CD4-positive, alpha-beta memory T cell (primary cell): Measurements from ENCODE around the gene TPK1. TPM values are rescaled to one million over a fixed set of nuclear protein-coding genes. Genes with fewer than 3 reads are reported as not detected.

ENCODE experiments used
- CTCF ChIA-PET: fragments of 350-600 bp; sonication (Branson Sonifier 250); formaldehyde crosslinking; loops from one replicate; lab custom pipeline; 2021; ENCODE audit warnings: inconsistent platforms; ENCODE audit not compliant: partially characterized antibody; lab: Charles Lee
- POLR2A ChIA-PET: fragments of 350-600 bp; sonication (Branson Sonifier 250); formaldehyde crosslinking; loops from one replicate; lab custom pipeline; 2021; ENCODE audit not compliant: partially characterized antibody; lab: Charles Lee
- DNase-seq, 5 donors: peaks; one replicate each; pipeline versions ENCODE4 v3.0.0 to v3.0.0-alpha.2; 2020 to 2022; ENCODE audit warnings: mixed read lengths in 1 of 5
- H3K27ac ChIP-seq: one replicate; pipeline ENCODE4 v1.7.0; 2013; ENCODE audit warnings: low read depth, low read length
- H3K27me3 ChIP-seq: 2 replicates; pipeline ENCODE4 v1.7.0; 2013; ENCODE audit warnings: mild to moderate bottlenecking, low read length, moderate library complexity; ENCODE audit not compliant: insufficient read depth
- H3K36me3 ChIP-seq: 2 replicates; pipeline ENCODE4 v1.7.0; 2013; ENCODE audit warnings: mild to moderate bottlenecking, low read length, moderate library complexity; ENCODE audit not compliant: insufficient read depth
- H3K4me1 ChIP-seq: 2 replicates; pipeline ENCODE4 v1.7.0; 2013; ENCODE audit warnings: mild to moderate bottlenecking, low read length, moderate library complexity; ENCODE audit not compliant: insufficient read depth
- H3K4me3 ChIP-seq, 2 donors: one replicate each; pipeline ENCODE4 v1.7.0; 2013; ENCODE audit warnings: low read length in 2 of 2, mild to moderate bottlenecking in 1 of 2
- H3K9me3 ChIP-seq, 2 donors: one replicate each; pipeline ENCODE4 v1.7.0; 2013; ENCODE audit warnings: low read length in 2 of 2, control low read depth in 1 of 2; ENCODE audit not compliant: control insufficient read depth in 1 of 2
- H3K27ac Mint-ChIP-seq, 7 donors: one replicate each; pipeline ENCODE4 v1.8.0; 2020 to 2021; ENCODE audit warnings: mixed read lengths in 7 of 7, mild to moderate bottlenecking in 6 of 7, inconsistent platforms in 3 of 7, moderate library complexity in 3 of 7
- H3K27me3 Mint-ChIP-seq, 2 donors: one replicate each; pipeline ENCODE4 v1.8.0; 2020 to 2021; ENCODE audit warnings: mixed read lengths in 2 of 2
- H3K36me3 Mint-ChIP-seq, 2 donors: one replicate each; pipeline ENCODE4 v1.8.0; 2020 to 2021; ENCODE audit warnings: mixed read lengths in 2 of 2, inconsistent platforms in 1 of 2, mild to moderate bottlenecking in 1 of 2
- H3K4me1 Mint-ChIP-seq, 4 donors: one replicate each; pipeline ENCODE4 v1.8.0; 2020 to 2021; ENCODE audit warnings: mixed read lengths in 4 of 4, mild to moderate bottlenecking in 1 of 4
- H3K4me3 Mint-ChIP-seq, 8 donors: one replicate each; pipeline ENCODE4 v1.8.0; 2020 to 2021; ENCODE audit warnings: mixed read lengths in 8 of 8, mild to moderate bottlenecking in 7 of 8, moderate library complexity in 6 of 8, inconsistent platforms in 3 of 8
- H3K9me3 Mint-ChIP-seq, 8 donors: one replicate each; pipeline ENCODE4 v1.8.0; 2020 to 2021; ENCODE audit warnings: mixed read lengths in 8 of 8, mild to moderate bottlenecking in 5 of 8, inconsistent platforms in 3 of 8, moderate library complexity in 1 of 8
- intact Hi-C: fragments of 100-400 bp; cut with micrococcal nuclease; formaldehyde crosslinking; loops from one replicate; pipeline ENCODE4 v1.15.1; 2023
- polyA plus RNA-seq, 2 donors: library from polyadenylated mRNA; unstranded; fragments of 300-500 nt; fragmentation: Illumina TruSeq; gene quantifications; one replicate each; pipeline ENCODE4 v1.2.3, GENCODE V29; 2021
- total RNA-seq, 2 experiments: library from RNA; stranded (reverse); gene quantifications; one replicate each; pipeline ENCODE4 v1.2.3, GENCODE V29; 2021

The TPK1 gene
- total and polyA plus RNA-seq, 4 experiments from 2014 or later = 25.2 to 30.7 (median 27.8) TPM

- no peaks in the 10 kb centered on the region for H3K27me3 Mint-ChIP-seq
- Histone ChIP-seq H3K36me3 (no peaks in the 10 kb centered on the region), H3K4me1 (peaks cover 45% of the 10 kb centered on the region), H3K27me3 (no peaks in the 10 kb centered on the region), H3K4me3 (no peak overlapping the region), H3K9me3 (no peaks in the 10 kb centered on the region), H3K27ac (no peak overlapping the region)
- DNase-seq = no peak
- peaks cover 0 to 16% of the 10 kb centered on the region in 2 donors for H3K36me3 Mint-ChIP-seq
- H3K4me3 Mint-ChIP-seq = no peak overlapping the region
- H3K9me3 Mint-ChIP-seq = peaks cover 0 to 3% (median 0%) of the 10 kb centered on the region in 8 donors
- H3K4me1 Mint-ChIP-seq = peaks cover 41 to 68% (median 55%) of the 10 kb centered on the region in 4 donors
- intact Hi-C loops = loop anchor here (1.0 kb wide), 1 partner anchor 9 kb away; no protein-coding TSS in a partner anchor
- H3K27ac Mint-ChIP-seq = no peak overlapping the region
- ChIA-PET POLR2A (interaction anchor here (1.3 to 12.3 kb wide), 2 partner anchors 8 to 13 kb away, joined by 6 to 409 read pairs; partner anchors contain the start of gene TPK1), CTCF (interaction anchor here (3.0 kb wide), 1 partner anchor 9 kb away, joined by 14 read pairs; the partner anchor contains the start of gene TPK1)
Observed at GRCh38 chr7:144826208-144826607, 9.6 kb downstream of the TPK1 start.

DNA sequence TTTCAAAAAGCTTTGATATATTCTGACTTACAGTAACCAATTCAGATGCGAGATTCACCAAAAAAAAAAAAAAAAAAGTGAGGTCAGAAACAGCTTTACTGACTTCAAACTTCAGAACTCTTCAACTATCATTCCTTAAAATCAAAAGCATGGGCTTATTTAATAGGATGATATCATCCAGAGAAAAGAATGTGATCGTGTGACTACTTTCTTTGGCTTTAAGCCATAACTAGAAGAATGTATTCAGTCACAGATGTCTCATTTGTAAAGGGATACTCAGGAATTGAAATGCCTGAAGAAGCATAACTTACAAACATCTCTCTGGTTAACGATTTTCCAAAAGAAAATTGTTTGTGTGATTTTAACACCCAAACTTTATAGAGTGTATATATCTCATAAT, 11.5 kb downstream of the TPK1 start:
- Histone ChIP-seq H3K9me3 (no peaks in the 10 kb centered on the region), H3K4me3 (no peak overlapping the region), H3K4me1 (peaks cover 45% of the 10 kb centered on the region), H3K27me3 (no peaks in the 10 kb centered on the region), H3K36me3 (no peaks in the 10 kb centered on the region), H3K27ac (no peak overlapping the region)
- Mint-ChIP-seq H3K9me3 (no peaks in the 10 kb centered on the region), H3K27ac (peak overlapping the region in 1 of 7 donors; percentile 4), H3K4me3 (no peak overlapping the region), H3K36me3 (peaks cover 0 to 14% of the 10 kb centered on the region in 2 donors), H3K4me1 (peaks cover 47 to 71% (median 57%) of the 10 kb centered on the region in 4 donors), H3K27me3 (no peaks in the 10 kb centered on the region)
- intact Hi-C loops = no loop called here
- ChIA-PET POLR2A (interaction anchor here (12.3 kb wide), 1 partner anchor 10 kb away, joined by 409 read pairs; the partner anchor contains the start of gene TPK1), CTCF (interaction anchor here (0.8 to 8.6 kb wide), 3 partner anchors 11 to 12 kb away, joined by 3 to 83 read pairs (median 14); partner anchors contain the start of gene TPK1)
- no peak for DNase-seq

GRCh38 chr7:144822223-144822622, 13.6 kb downstream of the TPK1 start:
- Histone ChIP-seq H3K36me3 (no peaks in the 10 kb centered on the region), H3K27ac (no peak overlapping the region), H3K4me3 (no peak overlapping the region), H3K27me3 (no peaks in the 10 kb centered on the region), H3K4me1 (peaks cover 57% of the 10 kb centered on the region), H3K9me3 (no peaks in the 10 kb centered on the region)
- Mint-ChIP-seq H3K9me3 (no peaks in the 10 kb centered on the region), H3K36me3 (peaks cover 0 to 11% of the 10 kb centered on the region in 2 donors), H3K4me1 (peaks cover 57 to 80% (median 66%) of the 10 kb centered on the region in 4 donors), H3K27ac (peak overlapping the region in 5 of 7 donors; percentile 33 to 57 (median 53)), H3K4me3 (peak overlapping the region in 4 of 8 donors; percentile 1 to 53 (median 20)), H3K27me3 (no peaks in the 10 kb centered on the region)
- ChIA-PET CTCF (interaction anchor here (1.2 to 8.6 kb wide), 2 partner anchors 13 to 36 kb away, joined by 6 to 83 read pairs; partner anchors contain the start of gene TPK1), POLR2A (interaction anchor here (1.3 to 12.3 kb wide), 3 partner anchors 10 to 12 kb away, joined by 4 to 409 read pairs (median 13); partner anchors contain the start of gene TPK1)
- intact Hi-C loops = no loop called here
- no peak for DNase-seq

- no peaks in the 10 kb centered on the region for H3K9me3 ChIP-seq
- POLR2A ChIA-PET = interaction anchor here (1.2 to 12.3 kb wide), 4 partner anchors 9 to 13 kb away, joined by 4 to 409 read pairs (median 6); partner anchors contain the start of gene TPK1
- Mint-ChIP-seq H3K4me3 (peak overlapping the region in 7 of 8 donors; percentile 10 to 74 (median 51)), H3K36me3 (peaks cover 0 to 8% of the 10 kb centered on the region in 2 donors), H3K27ac (peak overlapping the region in 6 of 7 donors; percentile 8 to 88 (median 67)), H3K4me1 (peaks cover 59 to 86% (median 70%) of the 10 kb centered on the region in 4 donors), H3K27me3 (no peaks in the 10 kb centered on the region), H3K9me3 (no peaks in the 10 kb centered on the region)
- no peak overlapping the region for H3K4me3 ChIP-seq
- H3K4me1 ChIP-seq = peaks cover 61% of the 10 kb centered on the region
- intact Hi-C loops = loop anchor here (1.0 kb wide), 1 partner anchor 8 kb away; no protein-coding TSS in a partner anchor
- peak overlapping the region; percentile 54 for H3K27ac ChIP-seq
- CTCF ChIA-PET = interaction anchor here (1.1 to 8.6 kb wide), 4 partner anchors 9 to 32 kb away, joined by 3 to 83 read pairs (median 7); partner anchors contain the start of gene TPK1
- no peaks in the 10 kb centered on the region for H3K36me3 ChIP-seq
- no peaks in the 10 kb centered on the region for H3K27me3 ChIP-seq
- DNase-seq = peak in 1 of 5 donors; percentile 39
Observed at GRCh38 chr7:144821067-144821466, 14.8 kb downstream of the TPK1 start.

GRCh38 chr7:144820552-144820951, 15.3 kb downstream of the TPK1 start:
- Histone ChIP-seq H3K4me3 (no peak overlapping the region), H3K36me3 (no peaks in the 10 kb centered on the region), H3K4me1 (peaks cover 61% of the 10 kb centered on the region), H3K9me3 (no peaks in the 10 kb centered on the region), H3K27ac (peak overlapping the region; percentile 54), H3K27me3 (no peaks in the 10 kb centered on the region)
- POLR2A ChIA-PET = interaction anchor here (1.2 to 12.3 kb wide), 3 partner anchors 8 to 14 kb away, joined by 4 to 409 read pairs (median 9); partner anchors contain the start of gene TPK1
- Mint-ChIP-seq H3K9me3 (no peaks in the 10 kb centered on the region), H3K27me3 (no peaks in the 10 kb centered on the region), H3K27ac (peak overlapping the region; percentile 71 to 99 (median 90)), H3K36me3 (peaks cover 0 to 10% of the 10 kb centered on the region in 2 donors), H3K4me1 (peaks cover 59 to 86% (median 71%) of the 10 kb centered on the region in 4 donors), H3K4me3 (peak overlapping the region in 7 of 8 donors; percentile 43 to 74 (median 63))
- intact Hi-C loops = no loop called here
- CTCF ChIA-PET = interaction anchor here (1.1 to 8.6 kb wide), 4 partner anchors 8 to 31 kb away, joined by 3 to 83 read pairs (median 7); partner anchors contain the start of gene TPK1
- DNase-seq = peak; percentile 28 to 52 (median 30)

DNA sequence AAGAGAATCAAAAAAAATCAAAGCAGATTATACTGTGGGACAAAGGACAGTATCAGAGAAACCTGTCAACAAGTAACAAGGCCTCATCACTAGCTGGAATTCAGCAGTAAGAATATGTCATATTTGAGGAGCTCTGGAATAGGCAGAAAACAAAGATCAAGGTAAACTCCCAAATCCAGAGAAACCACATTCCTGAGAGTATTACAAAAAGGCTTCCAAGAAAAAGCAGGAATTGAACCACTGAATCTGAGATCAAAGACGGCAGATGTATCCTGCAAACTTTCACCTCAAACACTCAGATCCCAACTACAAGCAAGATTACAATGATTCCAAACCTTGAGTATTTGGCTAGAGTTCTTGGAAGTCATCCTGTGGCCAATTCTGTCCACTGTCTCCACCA, 16.3 kb downstream of the TPK1 start:
- peak overlapping the region; percentile 54 for H3K27ac ChIP-seq
- no peaks in the 10 kb centered on the region for H3K36me3 ChIP-seq
- no peaks in the 10 kb centered on the region for H3K27me3 ChIP-seq
- H3K9me3 ChIP-seq = no peaks in the 10 kb centered on the region
- H3K27ac Mint-ChIP-seq = peak overlapping the region; percentile 71 to 99 (median 93)
- H3K4me3 Mint-ChIP-seq = peak overlapping the region in 6 of 8 donors; percentile 52 to 84 (median 74)
- intact Hi-C loops = no loop called here
- H3K4me1 Mint-ChIP-seq = peaks cover 64 to 88% (median 72%) of the 10 kb centered on the region in 4 donors
- peaks cover 61% of the 10 kb centered on the region for H3K4me1 ChIP-seq
- ChIA-PET CTCF (interaction anchor here (1.4 to 8.6 kb wide), 3 partner anchors 9 to 39 kb away, joined by 3 to 83 read pairs (median 9); partner anchors contain the start of gene TPK1), POLR2A (interaction anchor here (1.1 to 12.3 kb wide), 4 partner anchors 9 to 15 kb away, joined by 4 to 409 read pairs (median 4); partner anchors contain the start of gene TPK1)
- no peaks in the 10 kb centered on the region for H3K9me3 Mint-ChIP-seq
- H3K4me3 ChIP-seq = peak overlapping the region in 1 of 2 donors; percentile 9
- H3K27me3 Mint-ChIP-seq = no peaks in the 10 kb centered on the region
- H3K36me3 Mint-ChIP-seq = peaks cover 0 to 15% of the 10 kb centered on the region in 2 donors
- DNase-seq = no peak
